NCI-H146 (cell line): ENCODE data around the gene GLRA3.
"Not testable (repeated sequence)": the region's sequence is repeated elsewhere in the genome, so short reads cannot be mapped to it uniquely, and the experiment has no call there.

Source experiments
- DNase-seq: peaks from one replicate; lab custom pipeline; 2025; lab: John Stamatoyannopoulos, UW

Gene GLRA3

DNA sequence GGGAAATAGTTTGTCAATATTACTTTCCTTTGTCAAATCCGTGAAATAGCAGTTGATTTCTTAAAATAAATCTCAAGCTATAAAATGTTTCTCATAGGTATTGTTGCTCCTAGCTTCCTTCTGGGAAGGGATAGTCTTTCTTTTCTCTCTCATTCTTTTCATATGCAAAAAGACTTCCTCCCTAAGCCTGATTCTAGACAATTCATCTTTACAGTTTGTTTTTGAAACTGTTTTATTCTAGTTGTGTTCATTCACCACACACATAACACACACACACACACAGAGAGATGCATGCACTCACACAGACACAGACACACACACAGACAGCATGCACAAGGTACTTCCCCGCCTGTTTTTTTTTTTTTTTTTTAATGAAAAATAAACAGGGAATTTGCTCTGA is 18.2 kb downstream of the GLRA3 start:
- DNase-seq, result no peak

GRCh38 chr4:174808836-174809235 is 20.2 kb downstream of the GLRA3 start:
- no peak for DNase-seq

DNA sequence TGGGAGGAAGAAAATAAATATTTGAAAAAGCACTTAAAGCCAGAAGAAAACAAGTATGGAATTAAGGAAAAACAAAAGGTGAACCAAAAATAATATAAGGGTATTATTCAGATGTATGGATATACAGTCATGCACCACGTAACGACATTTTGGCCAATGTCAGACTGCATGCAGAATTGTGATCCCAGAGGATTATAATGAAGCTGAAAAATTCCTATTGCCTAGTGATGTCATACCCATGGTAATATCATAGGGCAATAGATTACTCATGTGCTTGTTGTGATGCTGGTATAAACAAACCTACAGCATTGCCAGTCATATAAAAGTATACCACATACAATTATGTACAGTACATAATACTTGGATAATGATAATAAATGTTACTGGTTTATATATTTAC is 20.9 kb downstream of the GLRA3 start:
- DNase-seq, result no peak

DNA sequence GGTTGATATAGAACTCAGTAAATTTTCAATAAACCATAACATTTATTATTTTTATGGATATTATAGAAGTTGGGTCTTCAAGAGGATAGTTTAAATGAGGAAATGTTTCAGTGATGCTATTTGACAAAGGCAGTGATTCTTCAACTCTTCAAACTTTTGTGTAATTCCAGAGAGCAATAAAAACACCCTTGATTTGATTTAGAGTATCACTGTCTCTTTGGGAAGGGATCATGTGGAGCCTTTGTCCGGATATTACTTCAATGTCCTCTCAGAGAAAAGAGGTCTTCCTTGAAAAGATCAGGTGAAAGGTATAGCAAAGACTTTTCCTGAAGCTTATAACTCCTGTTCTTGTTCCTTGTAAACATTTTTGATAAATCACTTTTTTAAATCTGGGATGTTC is 23.3 kb downstream of the GLRA3 start:
- DNase-seq, result no peak

DNA sequence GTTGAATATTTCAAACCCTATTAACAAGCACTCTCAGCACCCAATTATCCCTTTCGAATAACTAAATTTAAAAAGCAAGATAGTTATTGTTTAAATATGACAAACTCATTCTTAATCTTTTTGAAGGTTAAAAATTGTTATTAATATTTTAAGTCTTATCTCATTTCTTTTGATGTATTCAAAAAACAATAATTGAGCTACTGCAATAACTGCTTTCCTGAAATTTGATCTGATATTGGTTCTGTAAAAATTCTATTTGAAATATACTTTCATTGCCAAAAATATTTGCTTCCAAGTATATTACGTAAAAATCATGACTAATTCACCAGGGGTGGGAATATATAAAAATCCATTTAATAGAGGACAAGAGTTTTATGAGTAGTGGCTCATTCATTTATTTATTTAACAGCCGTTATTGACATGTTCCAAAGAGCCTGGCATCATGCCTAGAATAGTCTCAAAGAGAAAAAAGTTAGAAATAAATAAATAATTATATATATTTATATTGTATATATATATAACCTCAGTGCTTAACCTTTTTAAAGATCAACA is 34.4 kb downstream of the GLRA3 start:
- DNase-seq, result no peak

- no peak for DNase-seq
These were observed 39.4 kb downstream of the GLRA3 start for GRCh38 chr4:174789657-174790056.

DNA sequence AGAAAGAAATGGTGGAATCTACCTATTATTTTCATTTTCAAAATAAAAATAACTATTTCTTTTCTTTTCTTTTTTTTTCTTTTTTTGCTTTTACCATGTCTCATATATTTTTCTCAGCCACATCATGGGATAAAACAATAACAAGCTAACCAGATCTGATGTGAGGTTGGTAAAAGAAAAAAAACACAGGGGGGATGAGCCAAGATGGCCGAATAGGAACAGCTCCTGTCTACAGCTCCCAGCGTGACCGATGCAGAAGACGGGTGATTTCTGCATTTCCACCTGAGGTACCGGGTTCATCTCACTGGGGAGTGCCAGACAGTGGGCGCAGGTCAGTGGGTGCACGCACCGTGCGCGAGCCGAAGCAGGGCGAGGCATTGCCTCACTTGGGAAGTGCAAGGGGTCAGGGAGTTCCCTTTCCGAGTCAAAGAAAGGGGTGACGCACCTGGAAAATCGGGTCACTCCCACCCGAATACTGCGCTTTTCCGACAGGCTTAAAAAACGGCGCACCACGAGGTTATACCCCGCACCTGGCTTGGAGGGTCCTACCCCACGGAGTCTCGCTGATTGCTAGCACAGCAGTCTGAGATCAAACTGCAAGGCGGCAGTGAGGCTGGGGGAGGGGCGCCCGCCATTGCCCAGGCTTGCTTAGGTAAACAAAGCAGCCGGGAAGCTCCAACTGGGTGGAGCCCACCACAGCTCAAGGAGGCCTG is 50.6 kb downstream of the GLRA3 start:
- not testable (repeated sequence) for DNase-seq

DNA sequence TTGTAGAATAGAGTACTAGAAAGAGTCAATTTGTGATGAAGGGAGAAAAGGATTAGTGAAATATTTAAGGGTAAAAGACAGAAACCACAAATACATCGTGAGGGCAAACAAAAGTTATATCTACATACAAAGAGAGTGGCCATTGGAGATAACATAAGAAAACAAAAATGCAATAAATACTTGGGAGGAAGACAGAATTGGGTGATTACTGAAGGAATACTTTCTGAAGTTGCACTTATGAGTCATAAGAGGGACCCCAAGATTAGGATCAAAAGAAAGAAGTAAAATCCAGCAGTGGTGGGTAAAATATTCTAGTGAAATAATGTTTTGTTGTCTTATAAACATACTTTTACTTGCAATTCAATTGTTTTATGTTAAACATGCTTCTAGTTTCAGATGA is 53.7 kb downstream of the GLRA3 start:
- DNase-seq, result no peak

DNA sequence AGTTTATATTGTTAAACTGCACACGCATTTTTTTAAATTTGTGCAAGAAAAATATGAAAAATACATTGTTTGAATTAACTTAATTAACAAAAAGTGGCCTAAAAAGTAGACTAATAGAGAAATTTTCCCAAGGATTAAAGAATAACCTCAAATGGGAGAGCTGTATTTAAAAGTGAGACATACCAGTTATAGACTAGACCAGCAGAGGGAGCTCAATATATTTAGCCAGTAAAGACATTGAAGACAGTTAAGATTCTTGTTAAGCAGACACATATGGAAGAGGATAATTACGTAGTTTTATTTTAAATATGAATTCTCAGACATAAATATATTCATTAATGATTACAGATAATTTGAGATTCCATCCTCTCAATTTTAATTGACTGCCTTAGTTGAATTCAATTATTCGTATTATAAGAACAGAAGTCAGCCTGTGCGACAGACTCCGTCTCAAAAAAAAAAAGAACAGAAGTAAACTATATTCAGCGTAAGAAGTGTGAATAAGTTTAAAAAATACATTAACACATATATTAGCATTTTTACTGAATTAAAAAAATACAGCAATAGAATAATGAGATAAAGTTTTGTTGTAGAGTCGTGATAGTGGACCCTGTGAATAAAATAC is 64.8 kb downstream of the GLRA3 start:
- DNase-seq, result peak; percentile 17

GRCh38 chr4:174763454-174764104 is 65.5 kb downstream of the GLRA3 start:
- DNase-seq, result no peak

DNA sequence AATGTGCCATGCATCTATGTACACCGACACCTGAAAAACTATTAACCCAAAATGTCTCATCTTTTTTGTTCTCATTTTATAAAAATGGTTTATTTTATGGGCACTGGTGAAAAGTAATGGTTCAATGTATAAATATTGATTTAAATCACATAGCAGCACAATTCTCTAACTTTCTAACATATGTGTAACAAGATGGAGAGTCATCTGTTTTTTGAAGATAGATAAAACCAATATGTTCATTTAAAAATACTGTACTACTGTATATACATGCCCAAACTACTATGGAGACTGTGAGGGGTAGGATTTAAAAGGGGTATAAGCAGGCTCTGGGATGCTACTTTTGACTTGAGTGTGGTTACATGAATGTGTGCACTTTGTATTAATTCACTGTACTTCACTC is 67.6 kb downstream of the GLRA3 start:
- no peak for DNase-seq

GRCh38 chr4:174757736-174758135 is 71.3 kb downstream of the GLRA3 start:
- no peak for DNase-seq

DNA sequence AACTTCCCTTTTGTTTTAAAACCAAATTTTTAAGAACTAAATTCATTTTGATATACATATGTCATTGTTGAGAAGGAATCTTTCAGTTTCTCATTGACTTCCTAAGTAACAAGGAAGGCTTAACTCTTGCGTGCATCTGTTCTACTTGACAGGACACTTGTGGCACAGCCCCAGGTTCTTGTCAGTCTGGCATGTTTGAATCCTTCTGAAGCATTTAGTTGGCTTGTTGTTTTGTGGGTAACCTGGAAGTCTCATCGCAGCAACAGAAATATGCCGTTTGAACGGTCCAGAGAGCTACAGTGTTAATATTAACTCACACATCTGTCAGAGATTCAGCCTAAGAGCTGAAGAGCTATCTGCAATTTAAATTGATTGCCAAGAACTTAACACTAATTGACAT is 76.0 kb downstream of the GLRA3 start:
- no peak for DNase-seq

DNA sequence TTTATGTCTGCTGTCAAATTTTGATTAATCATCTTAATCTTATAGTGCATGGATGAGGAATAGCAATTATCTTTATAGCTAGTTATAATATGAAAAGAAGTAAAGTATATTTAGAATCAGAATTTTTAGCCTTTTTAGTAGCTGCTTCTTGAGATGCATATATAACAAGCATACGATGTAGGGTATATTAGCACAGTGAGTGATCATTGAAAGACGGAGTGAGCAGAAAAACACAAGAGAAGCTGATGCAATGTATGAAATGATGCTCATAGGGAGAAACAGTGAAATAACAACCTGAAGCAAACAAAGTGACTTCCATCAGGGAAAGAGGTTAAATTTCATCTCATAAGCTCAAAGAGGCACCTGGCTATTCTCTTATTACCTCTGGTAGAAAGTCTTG is 77.0 kb downstream of the GLRA3 start:
- DNase-seq, result no peak

DNA sequence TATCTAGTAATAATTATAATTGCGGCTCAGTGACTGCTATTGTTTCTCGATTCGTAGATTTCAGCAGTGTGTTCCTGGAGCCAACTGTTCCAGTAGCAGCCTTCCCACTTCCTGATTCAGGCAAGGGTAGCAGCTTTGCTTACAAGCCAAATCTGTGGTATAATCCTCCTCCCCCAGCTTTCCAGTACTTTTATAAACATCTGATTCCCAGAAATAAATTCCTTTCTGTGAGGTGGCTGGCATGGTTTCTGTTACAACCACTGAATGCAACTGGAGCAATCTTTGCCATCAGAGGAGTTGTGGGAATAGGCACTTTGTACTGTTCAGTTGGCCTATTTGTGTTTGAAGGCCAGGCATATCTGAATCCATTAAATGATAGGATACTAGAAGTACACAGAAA is 80.0 kb downstream of the GLRA3 start:
- no peak for DNase-seq

DNA sequence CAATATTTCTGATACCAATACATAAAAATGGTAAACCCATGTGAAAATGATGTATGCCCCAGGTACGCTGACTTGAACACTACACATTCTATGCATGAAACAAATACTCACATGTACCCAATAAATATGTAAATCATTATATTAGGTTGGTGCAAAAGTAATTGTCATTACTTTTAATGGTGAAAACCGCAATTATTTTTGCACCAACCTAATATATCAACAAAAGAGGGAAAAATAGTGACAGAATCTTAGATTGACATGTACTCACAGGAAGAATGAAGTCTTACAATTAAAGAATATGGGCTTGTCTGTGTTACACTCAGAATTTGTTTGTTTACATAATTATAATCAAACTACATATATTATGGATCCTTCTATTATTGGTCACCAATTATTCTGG is 82.3 kb downstream of the GLRA3 start:
- no peak for DNase-seq

DNA sequence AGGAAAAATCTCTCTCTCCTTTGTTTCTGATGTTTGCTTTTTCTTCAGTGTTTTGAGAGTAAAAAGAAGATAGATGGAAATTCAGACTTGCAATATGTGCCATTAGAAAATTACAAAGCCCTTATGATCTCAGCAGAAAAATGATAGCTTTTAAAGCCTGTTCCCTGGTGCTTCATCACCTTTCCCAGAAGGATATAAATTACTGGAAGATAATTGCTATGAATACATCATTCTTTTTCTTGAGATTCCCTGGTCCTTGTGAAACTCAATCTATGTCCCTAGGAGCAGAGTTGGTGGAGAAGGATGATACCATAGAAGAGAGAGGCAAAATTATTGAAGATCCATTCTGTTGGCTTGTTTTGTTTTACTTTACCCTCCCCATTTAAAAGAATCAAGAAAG is 86.5 kb downstream of the GLRA3 start:
- DNase-seq, result no peak

DNA sequence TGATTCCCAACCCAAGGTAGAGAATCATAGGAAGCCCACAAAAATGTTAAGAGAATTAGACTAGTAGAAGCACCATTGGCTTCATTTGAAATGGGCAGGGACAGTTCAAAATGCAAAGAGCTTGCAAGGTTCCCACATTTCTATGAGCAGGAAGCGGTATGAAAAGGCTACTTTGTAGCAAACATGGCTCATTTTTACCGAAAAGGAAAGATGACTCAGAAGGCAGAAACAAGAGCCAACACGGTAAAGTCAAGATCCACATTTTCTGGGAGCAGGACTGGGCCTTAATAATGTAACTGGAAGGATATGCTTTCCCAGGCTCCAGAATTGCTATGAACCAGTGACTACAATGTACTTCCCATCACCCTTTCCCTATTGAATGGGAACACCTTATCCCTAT is 89.5 kb downstream of the GLRA3 start:
- DNase-seq, result no peak

- no peak for DNase-seq
These were observed 94.9 kb downstream of the GLRA3 start for GRCh38 chr4:174734181-174734580.

GRCh38 chr4:174717828-174718227 is 111.2 kb downstream of the GLRA3 start:
- DNase-seq, result no peak

GRCh38 chr4:174716986-174717770 is 111.9 kb downstream of the GLRA3 start:
- DNase-seq, result no peak
